Islet precursor cell (in vitro differentiated cells): ENCODE measurements around the gene UGT1A1.

Source experiments
- DNase-seq: peaks from one replicate; pipeline ENCODE4 v3.0.0-alpha.2; 2018

UGT1A1 gene

DNA sequence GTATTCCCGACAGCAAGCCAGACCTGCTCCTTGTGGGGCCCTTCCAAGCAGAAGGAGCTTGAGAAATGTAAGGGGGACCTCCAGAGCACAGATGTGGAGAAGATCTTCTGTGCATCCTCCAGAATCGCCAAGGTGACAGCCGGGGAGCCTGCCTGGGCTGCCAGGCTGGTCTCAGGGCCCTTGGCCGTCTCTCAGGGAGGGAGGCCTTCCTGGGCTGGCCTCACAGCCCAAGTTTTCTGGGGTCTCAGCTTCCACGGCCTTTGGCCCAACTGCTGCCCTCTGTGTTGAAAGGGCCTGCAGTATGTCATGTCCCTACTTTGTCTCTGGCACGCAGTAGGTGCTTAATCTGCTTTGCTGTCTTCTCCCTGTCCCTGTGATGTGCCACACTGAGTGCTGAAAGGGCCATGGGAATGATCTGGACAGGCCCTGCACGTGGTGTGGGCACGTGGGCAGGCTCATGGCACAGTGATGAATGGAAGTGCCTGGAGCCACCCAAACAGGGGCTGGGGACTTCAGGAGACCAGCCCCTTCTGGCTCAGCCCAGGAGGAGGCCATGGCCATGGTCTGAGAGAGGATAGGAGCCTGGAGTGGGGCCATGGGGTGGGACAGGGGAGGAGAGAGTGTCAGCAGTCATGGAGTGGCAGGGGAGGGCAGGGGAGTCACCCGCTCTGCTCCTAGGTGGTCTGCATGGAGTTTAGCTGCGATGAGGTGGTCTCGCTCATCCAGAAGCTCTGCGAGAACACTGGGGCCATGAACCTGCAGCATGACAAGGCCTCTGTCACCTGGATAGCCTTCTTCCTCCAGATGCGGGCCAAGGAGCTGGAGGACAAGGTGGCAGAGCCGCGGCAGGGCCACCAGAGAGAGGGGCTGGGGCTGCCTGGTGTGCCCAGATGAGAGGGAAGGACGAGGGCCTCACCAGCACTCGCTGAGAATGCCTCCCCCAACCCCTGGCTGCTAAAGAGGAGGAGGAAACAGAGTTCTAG is 58.9 kb downstream of the UGT1A1 start:
- peak; percentile 49 for DNase-seq

DNA sequence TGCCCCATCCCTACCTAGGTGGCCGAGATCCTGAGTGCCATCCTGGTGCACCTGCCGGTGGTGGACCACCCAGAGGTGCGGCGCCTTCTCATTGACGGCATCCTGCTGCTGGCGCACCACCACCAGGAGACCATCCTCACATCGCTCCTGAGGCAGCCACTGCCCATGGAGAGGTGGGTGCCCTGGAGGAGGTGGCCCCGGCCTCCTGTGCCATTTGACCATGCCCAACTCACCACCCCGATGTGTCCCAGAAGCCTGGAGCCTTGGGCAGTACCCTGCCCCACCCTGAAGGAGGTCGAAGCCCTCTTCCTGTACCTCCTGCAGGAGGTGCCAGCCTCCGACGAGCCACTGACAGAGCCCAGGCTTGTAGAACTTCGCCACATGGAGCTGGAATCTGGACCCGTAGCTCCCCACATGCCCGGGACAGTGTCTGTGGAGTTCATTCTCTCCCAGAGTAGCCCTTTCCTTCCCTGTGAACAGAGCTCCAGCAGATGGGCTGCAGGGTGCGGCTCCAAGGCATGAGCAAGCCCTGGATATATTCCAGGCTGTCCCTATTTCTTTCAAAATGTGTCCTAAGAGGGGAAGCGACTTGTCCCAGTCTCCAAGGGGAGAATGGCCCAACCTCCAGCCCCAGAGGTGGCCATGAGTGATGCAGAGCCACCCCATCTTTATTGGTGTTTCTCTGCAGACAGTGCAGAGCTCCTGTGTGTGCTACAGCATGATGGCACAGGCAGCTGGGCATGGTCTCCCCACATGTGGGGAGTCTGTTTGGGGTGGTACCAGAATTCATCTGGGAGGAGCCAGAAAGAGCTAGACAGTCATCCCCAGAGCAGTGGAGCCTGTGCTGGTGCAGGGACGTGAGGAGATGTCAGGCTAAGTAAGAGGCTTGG is 60.1 kb downstream of the UGT1A1 start:
- peak; percentile 49 for DNase-seq

DNA sequence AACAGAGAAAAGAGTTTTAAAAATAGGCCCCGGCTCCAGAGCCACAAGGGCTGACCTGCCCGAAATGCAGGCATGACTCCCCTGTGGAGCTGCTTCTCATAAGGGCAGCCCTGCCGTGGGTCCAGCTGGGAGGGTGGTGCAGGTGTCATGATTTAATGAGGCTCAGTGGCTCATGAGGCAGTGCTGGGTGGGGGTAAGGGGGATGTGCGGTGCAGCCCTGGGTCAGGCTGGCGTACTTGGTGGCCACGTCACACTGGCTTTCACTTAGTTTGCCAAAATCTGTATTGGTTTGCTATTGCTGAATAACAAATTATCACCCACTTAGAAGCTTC is 60.7 kb downstream of the UGT1A1 start:
- DNase-seq, result peak; percentile 49

DNA sequence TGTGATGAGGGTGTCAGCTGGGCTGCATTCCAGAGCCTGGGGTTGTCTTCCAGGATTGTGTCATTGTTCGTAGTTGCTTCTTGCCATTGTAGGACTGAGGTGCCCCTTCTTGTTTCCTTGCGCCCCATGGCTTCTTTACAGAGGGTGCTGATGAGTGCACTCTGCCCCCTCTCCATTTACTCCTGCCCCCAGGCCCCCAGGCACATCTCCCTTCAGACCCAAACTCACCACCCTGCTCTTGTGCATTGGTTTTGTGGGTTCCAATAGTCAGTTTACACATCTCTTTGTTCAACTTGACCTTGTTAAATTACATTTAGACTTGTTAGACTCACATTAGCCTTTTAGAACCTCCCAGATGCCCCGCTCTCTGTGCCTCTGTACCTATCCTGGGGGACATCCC is 61.1 kb downstream of the UGT1A1 start:
- peak; percentile 17 for DNase-seq

DNA sequence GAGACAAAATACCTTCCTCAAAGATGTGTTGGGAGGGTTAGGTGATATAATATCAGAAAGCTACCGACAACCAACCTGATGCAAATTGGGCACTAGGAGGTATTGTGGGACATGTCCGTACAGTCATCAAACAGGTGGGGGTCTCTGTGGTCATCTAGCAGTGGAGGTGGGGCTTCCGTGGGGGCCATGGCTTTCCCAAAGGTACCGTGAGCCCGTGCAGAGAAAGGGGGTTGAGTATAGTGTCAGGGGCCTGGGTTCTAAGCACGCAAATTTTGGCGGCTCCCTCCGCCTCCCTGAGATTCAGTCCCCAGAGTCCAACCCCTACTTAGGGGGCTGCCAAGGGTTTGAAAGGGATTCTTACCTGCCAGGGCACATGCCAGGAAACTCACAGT is 61.6 kb downstream of the UGT1A1 start:
- no peak for DNase-seq

DNA sequence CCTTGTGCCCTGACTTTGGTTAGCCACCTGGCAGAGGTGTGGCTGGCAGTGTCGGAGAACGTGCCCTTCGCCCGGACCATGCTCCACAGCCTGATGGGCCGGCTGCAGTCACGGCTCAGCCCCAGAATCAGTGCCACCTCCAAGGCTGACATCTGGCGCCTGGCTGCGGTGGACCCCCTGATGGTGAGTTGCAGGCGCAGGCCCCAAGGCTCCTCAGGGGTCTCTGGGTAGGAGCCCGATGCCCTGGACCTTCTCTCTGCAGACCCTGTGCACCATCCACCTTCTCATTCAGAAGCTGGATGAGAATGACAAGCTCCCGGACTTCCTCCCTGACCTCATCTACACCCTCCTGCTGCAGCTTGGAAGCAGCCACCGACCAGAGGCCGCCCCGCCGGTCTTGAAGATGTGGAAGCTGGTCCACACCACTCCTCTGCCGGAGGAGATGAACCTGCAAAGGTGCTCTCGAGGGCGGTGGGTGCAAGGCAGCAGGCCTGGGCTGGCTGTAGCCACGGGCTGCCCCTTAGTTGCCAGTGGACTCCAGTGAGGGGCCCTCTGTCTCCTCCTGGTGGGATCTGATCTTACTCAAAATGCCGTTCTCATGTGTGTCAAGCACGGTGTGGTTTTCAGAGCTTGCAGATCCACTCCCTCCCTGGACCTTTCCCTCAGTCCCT is 62.2 kb downstream of the UGT1A1 start:
- peak; percentile 44 for DNase-seq
